ENCODE data around the gene LMBRD1. TPM values are rescaled to one million over a fixed set of nuclear protein-coding genes. Genes with fewer than 3 reads are reported as not detected.

LMBRD1 gene
- total RNA-seq, 1 experiment from 2014 or later = 17.0 TPM

DNA sequence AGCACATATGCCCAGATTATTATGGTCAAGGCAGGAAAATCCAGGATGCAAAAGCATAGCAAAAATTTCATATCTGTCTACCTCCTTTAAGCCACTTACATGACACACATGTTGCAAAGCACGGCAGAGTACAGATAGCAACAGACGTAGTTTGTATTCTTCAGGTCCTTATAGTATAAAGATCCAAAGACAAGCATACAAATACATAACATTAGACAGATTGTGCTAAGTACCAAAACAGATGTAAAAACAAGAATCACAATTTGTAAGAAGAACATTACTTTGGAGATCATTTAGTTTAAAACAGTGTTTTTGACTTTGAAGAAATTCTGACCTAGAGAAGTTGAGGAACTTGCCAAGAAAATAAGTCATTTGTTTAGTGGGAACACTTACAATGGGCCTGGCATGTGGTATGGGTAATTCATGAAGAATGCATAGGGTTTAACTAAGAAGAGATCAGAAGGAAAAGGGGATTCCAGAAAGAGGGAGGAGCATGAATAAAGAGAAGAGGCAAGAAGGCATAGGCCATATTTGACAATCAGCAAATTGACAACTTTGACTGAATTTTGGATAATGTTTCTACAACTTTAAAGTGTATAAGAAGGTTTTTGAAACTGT is 30.6 kb upstream of the LMBRD1 start:
- TF ChIP-seq, protein P1, sequence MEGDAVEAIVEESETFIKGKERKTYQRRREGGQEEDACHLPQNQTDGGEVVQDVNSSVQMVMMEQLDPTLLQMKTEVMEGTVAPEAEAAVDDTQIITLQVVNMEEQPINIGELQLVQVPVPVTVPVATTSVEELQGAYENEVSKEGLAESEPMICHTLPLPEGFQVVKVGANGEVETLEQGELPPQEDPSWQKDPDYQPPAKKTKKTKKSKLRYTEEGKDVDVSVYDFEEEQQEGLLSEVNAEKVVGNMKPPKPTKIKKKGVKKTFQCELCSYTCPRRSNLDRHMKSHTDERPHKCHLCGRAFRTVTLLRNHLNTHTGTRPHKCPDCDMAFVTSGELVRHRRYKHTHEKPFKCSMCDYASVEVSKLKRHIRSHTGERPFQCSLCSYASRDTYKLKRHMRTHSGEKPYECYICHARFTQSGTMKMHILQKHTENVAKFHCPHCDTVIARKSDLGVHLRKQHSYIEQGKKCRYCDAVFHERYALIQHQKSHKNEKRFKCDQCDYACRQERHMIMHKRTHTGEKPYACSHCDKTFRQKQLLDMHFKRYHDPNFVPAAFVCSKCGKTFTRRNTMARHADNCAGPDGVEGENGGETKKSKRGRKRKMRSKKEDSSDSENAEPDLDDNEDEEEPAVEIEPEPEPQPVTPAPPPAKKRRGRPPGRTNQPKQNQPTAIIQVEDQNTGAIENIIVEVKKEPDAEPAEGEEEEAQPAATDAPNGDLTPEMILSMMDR (conservative IDR thresholded peaks at IDR 0.05) = no peak
- H2BK5ac ChIP-seq (ENCODE audit: insufficient read length, low read length) = no peak overlapping the region
- no peak overlapping the region for H3K23ac ChIP-seq (ENCODE audit: insufficient read length, low read depth, low read length)
- Mint-ChIP-seq H3K9me3 (no peaks in the 10 kb centered on the region), H3K4me1 (peaks cover 8% of the 10 kb centered on the region in 2 experiments), H3K27me3 (ENCODE audit: low read depth) (no peaks in the 10 kb centered on the region), H3K36me3 (ENCODE audit: insufficient read depth in 1 of 3, low read depth in 3 of 3) (no peaks in the 10 kb centered on the region), H3K4me3 (no peak overlapping the region), H3K27ac (no peak overlapping the region; a peak in 1 of 7 replicates)
- H2BK120ac ChIP-seq (ENCODE audit: low read depth, low read length, poor library complexity, severe bottlenecking) = no peak overlapping the region
- no peak overlapping the region for H3K27ac ChIP-seq (ENCODE audit: insufficient read length, low read depth, low read length)
- no peak overlapping the region for H3K56ac ChIP-seq (ENCODE audit: insufficient read length, low read depth, low read length)
- H3K14ac ChIP-seq (ENCODE audit: insufficient read depth, low read length) = no peak overlapping the region
- H3K4me1 ChIP-seq (ENCODE audit: insufficient read depth, low read length) = no peaks in the 10 kb centered on the region; the same call in 1 of the 2 replicates
- no peaks in the 10 kb centered on the region for H3K23me2 ChIP-seq (ENCODE audit: insufficient read length, low read depth, low read length, poor library complexity, severe bottlenecking)
- DNase-seq = no peak
- no peaks in the 10 kb centered on the region for H4K20me1 ChIP-seq (ENCODE audit: control insufficient read depth, insufficient read depth, insufficient read length)
- H3K9me3 ChIP-seq (ENCODE audit: control insufficient read depth, low read depth, low read length) = no peaks in the 10 kb centered on the region
- H3K79me2 ChIP-seq (ENCODE audit: insufficient read depth, low read length) = no peaks in the 10 kb centered on the region
- H3K9ac ChIP-seq (ENCODE audit: extremely low read depth, insufficient read length, low read length) = no peak overlapping the region
- no peak overlapping the region for H3T11ph ChIP-seq (ENCODE audit: low read length)
- H3K4ac ChIP-seq (ENCODE audit: low read depth, low read length) = no peak overlapping the region
- H2BK20ac ChIP-seq (ENCODE audit: low read depth, low read length, poor library complexity, severe bottlenecking) = no peak overlapping the region
- no peak overlapping the region for H2AFZ ChIP-seq (ENCODE audit: low read length)
- H4K5ac ChIP-seq (ENCODE audit: insufficient read length, low read depth, low read length) = no peak overlapping the region
- no peak overlapping the region for H3K18ac ChIP-seq (ENCODE audit: insufficient read length, low read depth, low read length)
- no CpG with 5 or more reads among the region's 2 CpGs for WGBS (ENCODE audit: extremely low coverage, insufficient read length, low lambda C conversion rate)
- H2AK5ac ChIP-seq (ENCODE audit: insufficient read length, low read length) = no peak overlapping the region
- no peak overlapping the region for H2BK15ac ChIP-seq (ENCODE audit: low read depth, low read length)
- no peak overlapping the region for H2BK12ac ChIP-seq (ENCODE audit: insufficient read length, low read depth, low read length)
- no peak overlapping the region for H4K8ac ChIP-seq (replicated peaks; ENCODE audit: insufficient read length, low read depth, low read length)
- no peaks in the 10 kb centered on the region for H3K79me1 ChIP-seq (ENCODE audit: insufficient read depth, low read depth, low read length, poor library complexity, severe bottlenecking)
- no peak overlapping the region for H4K91ac ChIP-seq (ENCODE audit: insufficient read length, low read depth, low read length)
- no peaks in the 10 kb centered on the region for H3K27me3 ChIP-seq (ENCODE audit: insufficient read depth, low read length)
- H3K4me2 ChIP-seq (ENCODE audit: insufficient read depth, insufficient read length, low read length) = no peak overlapping the region

Measured in H9 (cell line).